Fibroblast of the aortic adventitia (primary cell): Measurements from ENCODE around the gene TOMM7. TPM values are rescaled to one million over a fixed set of nuclear protein-coding genes. Genes with fewer than 3 reads are reported as not detected.
A peak's percentile ranks its signal among the peaks of the same experiment; 100 is the strongest.

Source experiments
- DNase-seq: peaks from one replicate; pipeline ENCODE4 v3.0.0-alpha.2; 2010; ENCODE audit warnings: low read depth
- H3K4me3 ChIP-seq: 2 replicates; pipeline ENCODE4 v1.5.1; 2011; ENCODE audit warnings: low read depth, mild to moderate bottlenecking, control low read depth, low read length, moderate library complexity
- total RNA-seq: library from RNA; depleted of rRNA; stranded (reverse); fragments of >200 nt; gene quantifications from 2 replicates; pipeline ENCODE4 v1.2.3, GENCODE V29; 2012; ENCODE audit warnings: low replicate concordance
- TF ChIP-seq, protein P1 (sequence below): IDR thresholded peaks from 2 replicates; pipeline ENCODE4 v1.5.1; 2011; ENCODE audit warnings: mild to moderate bottlenecking, low read length, control low read depth, inconsistent platforms; ENCODE audit not compliant: insufficient read depth

TOMM7 gene
- total RNA-seq, 1 donor, result 217 TPM

DNA sequence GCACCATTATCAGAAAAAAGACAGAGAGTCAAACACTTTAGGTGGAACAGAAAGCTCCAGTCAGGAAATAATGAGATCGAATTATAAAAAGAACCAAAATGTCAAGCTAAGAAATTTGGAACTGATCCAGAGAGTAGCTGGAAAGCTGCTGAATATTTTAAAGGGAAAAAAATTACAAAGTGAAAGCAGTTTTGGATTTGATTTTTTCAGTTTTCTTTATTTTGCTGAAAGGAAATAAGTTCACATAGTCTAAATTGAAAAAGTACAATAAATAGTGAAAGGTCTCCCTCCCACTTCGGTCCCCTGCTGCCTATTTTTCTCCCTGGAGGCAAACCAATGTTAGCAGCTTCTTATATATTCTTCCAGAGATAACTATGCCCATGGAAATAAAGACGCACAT lies 11.3 kb upstream of the TOMM7 start:
- peak; percentile 25 for DNase-seq
- TF ChIP-seq, protein P1, sequence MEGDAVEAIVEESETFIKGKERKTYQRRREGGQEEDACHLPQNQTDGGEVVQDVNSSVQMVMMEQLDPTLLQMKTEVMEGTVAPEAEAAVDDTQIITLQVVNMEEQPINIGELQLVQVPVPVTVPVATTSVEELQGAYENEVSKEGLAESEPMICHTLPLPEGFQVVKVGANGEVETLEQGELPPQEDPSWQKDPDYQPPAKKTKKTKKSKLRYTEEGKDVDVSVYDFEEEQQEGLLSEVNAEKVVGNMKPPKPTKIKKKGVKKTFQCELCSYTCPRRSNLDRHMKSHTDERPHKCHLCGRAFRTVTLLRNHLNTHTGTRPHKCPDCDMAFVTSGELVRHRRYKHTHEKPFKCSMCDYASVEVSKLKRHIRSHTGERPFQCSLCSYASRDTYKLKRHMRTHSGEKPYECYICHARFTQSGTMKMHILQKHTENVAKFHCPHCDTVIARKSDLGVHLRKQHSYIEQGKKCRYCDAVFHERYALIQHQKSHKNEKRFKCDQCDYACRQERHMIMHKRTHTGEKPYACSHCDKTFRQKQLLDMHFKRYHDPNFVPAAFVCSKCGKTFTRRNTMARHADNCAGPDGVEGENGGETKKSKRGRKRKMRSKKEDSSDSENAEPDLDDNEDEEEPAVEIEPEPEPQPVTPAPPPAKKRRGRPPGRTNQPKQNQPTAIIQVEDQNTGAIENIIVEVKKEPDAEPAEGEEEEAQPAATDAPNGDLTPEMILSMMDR, result no peak
- no peak overlapping the region for H3K4me3 ChIP-seq

DNA sequence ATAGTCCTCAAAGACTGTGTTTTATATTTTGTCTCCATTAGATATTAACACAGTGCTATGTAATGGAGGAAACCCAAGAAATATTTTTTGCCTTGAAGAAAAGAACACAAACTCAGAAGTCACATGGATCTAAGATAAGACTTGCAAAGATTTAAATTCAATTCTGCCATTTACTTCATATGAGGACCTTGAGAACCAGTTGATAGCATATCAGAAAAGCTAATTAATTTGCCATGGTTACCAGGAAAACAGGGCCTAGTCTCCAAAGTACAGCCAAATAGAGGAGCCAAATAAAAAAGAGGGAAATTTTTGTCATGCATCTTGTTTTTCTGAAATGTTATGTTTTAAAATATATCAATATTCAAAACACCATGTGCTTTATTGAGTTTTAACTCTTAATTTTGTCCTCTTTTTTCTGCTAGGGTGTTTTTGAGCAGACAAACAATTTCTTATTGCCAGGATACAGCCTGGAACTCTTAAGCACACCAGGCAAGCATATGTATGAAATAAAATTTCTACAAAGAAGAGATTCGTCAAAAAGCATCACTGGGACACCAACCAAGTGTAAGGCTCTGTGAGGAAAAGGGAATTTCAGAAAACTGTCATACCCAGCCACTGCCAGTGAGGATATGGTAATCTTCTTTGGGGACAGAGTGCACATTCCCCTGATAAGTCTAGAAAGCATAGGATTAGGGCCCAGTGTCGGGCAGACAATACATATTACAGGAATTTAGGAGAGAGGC lies 10.6 kb upstream of the TOMM7 start:
- no peak overlapping the region for H3K4me3 ChIP-seq
- TF ChIP-seq, protein P1, result no peak
- DNase-seq, result no peak

DNA sequence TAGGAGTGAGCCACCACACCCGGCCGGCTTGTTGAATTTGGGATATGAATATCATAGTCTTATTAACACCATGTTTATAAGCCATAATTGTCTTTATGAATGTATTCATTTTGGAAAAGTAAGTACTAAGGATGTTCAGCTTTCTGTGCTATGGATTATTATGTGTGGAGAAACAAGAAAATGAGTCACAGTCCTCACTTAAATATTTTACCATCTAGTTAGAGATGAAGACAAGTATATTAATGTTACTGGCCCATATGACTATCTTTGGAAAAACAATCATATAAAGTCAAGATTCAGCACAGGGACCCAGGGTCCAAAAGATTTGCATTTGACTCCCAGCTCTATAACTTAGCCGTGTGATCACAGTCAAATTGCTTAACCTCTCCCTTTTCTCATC lies 9.8 kb upstream of the TOMM7 start:
- TF ChIP-seq, protein P1, result no peak
- no peak for DNase-seq

DNA sequence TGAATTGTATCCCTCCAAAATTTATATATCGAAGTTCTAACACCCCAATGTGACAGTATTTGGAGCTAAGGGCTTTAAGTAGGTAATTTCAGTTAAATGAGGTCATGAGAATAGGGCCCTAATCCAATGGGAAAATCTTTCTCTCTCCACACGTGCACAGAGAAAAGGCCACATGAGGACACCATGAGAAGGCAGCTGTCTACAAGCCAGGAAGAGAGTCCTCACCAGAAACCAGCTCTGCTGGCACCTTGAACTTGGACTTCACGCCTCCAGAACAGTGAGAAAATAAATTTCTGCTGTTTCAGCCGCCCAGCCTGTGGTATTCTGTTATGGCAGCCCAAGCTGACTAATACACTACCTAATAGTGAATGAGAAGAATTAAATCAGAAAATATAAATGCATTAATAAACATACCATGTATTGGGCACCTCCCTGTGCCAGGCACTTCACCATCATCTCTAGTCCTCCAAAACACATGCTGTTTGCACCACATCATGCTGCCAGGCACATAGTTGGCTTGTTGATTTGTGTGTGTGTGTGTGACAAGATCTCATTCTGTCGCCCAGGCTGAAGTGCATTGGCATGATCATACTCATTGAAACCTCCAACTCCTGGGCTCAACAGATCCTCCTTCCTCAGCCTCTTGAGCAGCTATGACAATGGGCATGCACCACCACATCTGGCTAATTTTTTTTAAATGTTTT lies 9.1 kb upstream of the TOMM7 start:
- no peak overlapping the region for H3K4me3 ChIP-seq
- TF ChIP-seq, protein P1, result no peak
- no peak for DNase-seq

More for the DNA sequence above, 9.8 kb upstream of the TOMM7 start:
- no peak overlapping the region for H3K4me3 ChIP-seq

DNA sequence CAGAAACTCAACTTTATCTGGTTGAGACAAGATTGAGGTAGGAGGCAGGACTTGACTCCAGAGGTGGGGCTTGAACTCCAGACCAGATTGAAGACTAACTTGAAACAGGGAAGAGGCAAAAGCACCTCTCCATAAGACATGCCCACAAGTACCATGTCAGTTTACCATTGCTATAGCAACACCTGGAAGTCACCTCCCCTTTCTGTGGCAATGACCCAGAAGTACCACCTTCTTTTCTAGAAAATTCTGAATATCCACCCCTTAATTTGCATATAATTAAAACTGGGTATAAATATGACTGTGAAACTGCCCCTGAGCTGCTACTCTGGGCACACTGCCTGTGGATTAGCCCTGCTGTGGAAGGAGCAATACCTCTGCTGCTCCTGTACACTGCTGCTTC lies 4.9 kb upstream of the TOMM7 start:
- DNase-seq, result no peak
- H3K4me3 ChIP-seq, result no peak overlapping the region
- TF ChIP-seq, protein P1, result no peak

DNA sequence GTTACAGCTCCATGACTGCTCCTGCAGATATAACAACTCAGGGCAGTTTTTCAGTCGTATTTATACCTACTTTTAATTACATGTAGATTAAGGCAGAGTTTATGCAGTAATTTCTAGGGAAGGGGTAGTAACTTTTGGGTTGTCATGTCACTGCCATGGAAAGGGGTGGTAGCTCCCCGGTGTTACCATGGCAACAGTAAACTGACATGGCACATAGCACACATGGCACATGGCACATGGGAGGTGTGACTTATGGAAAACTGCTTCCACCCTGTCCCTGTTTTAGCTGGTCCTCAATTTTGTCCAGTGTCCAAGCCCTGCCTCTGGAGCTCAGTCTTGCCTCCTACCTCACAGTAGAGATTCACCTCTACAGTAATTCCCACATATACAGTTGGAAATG lies 3.9 kb upstream of the TOMM7 start:
- no peak overlapping the region for H3K4me3 ChIP-seq
- TF ChIP-seq, protein P1, result no peak
- DNase-seq, result no peak
